Bone marrow (tissue), 2 donors: ENCODE results near the gene FKBP10.
"Not testable (repeated sequence)": the region's sequence is repeated elsewhere in the genome, so short reads cannot be mapped to it uniquely, and the experiment has no call there.

Source experiments
- DNase-seq, 2 donors: peaks; one replicate each; lab custom pipeline; 2025; lab: John Stamatoyannopoulos, UW

The FKBP10 gene

DNA sequence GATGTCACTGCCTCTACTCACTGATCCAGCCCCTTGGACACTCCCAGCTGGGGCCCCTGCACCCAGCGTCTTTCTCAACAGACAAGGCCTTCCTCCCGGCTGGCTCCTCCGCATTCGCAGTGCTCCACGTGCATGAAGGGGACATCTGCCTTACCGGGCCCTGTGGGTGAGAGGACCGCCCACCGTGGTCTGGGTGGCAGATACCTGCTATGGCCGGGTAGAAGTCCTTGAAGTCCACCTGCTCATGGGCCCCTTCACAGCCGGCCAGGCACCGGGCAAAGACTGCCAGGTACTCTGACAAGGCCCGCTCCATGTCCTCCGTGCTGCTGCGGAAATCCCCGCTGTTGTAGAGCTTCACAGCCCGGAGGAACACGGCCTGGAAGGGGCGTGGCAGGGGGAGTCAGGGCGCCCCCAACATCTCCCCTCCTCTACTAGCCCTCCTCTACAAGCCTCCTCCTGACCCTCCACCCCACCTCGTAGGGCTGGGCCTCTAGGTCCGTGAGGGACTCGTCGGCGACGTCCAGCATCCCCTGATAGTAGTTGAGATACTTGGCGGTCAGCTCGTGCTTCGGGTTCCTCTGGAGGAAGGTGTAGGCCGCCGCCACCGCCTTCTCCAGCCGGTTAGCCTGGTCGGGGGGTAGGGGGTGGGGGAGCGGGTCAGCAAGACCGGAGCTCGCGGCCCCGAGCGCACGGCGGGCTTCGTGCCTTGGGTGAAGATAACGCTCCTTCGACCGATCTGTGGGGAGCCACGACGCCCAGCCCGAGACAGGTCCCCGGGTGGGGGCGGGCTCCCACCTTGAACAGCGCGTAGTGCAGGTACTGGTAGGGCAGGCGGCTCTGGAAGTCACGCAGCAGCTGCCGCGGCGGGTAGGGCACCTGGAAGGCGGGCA is 1.9 kb upstream of the FKBP10 start:
- DNase-seq: no peak

DNA sequence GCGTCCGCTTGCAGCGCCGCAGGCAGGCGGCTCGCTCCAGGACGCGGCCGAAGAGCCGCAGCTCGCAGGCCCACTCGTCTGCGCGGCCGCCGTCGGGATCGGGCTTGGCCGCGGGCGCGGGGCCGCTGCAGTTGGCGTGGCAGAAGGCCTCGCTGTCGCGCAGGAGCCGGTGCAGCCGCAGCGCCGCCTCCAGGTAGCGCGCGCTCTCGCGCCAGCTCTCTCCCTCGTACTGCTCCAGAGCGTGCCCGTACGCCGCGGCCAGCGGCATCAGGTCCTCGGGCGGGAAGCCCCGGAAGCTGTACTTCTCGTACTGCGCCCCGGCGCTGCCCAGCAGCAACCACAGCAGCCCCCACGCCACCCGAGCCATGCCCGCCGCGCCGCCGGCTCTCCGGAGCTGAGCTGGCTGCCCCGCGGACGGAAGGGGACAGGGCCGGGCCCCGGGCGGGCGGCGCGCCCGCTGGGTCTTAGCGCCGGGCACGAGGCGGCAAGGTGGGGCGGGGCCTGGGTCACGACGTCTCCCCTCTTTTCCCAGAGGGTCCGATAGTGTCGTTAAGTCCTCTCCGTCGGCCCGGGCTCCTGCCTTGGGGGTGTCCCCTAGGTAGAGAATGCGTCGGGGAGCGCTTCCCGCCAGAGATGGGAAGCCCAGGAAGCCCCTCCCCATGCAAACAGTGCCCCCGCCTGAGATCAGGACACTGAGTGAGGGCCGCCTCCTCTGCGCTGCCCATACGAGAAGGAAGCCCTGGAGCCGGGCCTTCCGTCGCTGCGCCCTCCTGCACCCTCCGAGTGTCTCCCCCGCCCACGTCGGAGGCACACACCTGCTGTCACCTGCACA is 1.0 kb upstream of the FKBP10 start, which contains the start of gene P3H4:
P3H4 (minus strand) TSS at position 401 of the 832 bp plus-strand sequence; CDS start at position 367, 34 bp downstream.
- DNase-seq: peak; percentile 39 to 77

DNA sequence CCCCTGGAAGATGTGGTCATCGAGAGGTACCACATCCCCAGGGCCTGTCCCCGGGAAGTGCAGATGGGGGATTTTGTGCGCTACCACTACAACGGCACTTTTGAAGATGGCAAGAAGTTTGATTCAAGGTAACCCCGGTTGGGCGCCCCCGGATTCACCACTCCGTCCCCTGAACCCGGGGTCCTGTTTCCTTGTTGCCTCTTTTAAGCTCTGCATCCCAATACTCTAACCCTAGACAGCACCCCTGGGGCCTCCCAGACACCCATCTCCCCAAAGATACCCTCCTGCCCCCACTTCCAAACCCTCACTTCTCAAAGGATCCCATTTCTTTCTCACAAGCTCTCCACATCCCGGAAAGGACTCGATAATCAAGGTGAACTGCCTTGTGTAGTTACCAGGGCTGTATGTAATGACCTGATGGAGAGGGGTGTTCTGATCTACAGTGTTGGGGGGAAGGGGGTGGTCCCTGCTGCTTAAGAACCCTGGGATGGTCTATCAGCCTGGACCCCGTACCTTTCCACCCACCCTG is 412 bp downstream of the FKBP10 start:
- DNase-seq: no peak

- no peak for DNase-seq
Observed at GRCh38 chr17:41813699-41814124, 908 bp downstream of the FKBP10 start.

DNA sequence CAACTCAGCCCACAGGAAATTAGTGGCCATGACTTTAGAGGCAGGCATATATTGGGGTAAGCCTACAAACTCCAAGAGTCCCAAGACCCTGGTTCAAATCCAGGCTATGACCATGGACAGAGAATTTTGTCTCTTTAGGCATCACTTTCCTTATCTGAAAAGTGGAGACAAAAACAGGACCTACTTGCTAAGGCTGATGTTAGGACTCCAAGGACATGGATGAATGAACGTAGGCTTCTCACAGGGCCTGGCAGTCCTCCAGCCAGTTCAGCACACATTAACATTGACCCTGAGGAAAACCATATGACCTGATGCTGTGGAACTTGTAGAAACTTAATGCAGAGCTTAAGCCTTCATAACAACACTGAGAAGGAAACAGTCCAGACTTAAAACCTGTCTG is 1.4 kb downstream of the FKBP10 start:
- DNase-seq: no peak

DNA sequence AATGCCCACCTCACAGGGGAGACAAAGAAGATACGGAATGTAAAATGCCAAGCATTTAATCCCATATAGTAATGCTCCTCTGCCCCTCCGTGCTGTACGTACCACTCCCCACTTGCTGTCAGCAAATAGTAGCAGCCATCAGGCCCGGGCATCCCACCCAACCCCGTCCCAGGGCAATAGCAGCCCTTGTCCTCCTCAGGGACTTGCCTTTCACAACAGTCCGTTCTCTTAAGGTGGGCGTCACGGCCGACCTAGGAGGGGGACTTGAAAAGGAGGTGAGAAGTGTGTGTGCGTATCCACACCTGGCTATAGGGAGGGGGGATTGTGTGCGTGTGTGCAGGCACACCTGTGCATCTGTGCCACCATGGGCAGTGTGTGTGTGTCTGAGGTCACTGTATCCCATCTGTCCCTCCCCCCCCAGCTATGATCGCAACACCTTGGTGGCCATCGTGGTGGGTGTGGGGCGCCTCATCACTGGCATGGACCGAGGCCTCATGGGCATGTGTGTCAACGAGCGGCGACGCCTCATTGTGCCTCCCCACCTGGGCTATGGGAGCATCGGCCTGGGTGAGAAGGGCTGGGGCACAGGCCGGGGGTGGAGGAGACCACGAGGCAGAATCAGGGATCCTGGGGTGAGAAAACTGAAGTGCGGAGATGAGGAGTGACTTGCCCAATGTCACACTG is 4.0 kb downstream of the FKBP10 start:
- DNase-seq: no peak

DNA sequence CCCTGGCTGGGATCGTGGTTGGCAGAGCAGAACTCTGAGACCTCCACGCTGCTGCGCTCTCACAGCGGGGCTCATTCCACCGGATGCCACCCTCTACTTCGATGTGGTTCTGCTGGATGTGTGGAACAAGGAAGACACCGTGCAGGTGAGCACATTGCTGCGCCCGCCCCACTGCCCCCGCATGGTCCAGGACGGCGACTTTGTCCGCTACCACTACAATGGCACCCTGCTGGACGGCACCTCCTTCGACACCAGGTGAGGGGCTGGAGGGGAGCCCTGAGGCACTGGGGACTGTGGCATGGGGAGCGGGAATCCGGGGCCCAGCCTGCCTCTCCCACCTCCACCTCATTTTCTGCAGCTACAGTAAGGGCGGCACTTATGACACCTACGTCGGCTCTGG is 5.2 kb downstream of the FKBP10 start:
- no peak for DNase-seq

DNA sequence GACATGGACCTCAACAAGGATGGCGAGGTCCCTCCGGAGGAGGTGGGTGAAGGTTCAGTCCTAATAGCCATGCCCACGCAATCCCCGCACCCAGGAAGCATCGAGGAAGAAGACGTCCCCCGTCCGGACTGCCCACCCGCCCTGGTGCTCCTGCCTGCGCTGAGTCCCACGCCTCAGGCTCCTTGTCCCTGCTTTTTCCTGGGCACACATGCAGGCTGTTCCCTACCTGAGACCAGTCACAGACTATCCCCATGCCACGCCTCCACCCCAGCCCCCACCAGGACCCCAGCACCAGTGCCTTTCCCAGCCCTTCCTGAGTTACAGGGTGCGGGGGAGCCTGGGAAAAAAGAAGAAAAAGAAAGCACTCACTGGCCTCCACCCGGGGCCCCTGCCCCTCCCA is 9.0 kb downstream of the FKBP10 start:
- no peak for DNase-seq

- DNase-seq: no peak
Observed at GRCh38 chr17:41822216-41823140, 9.7 kb downstream of the FKBP10 start.

GRCh38 chr17:41823141-41823524 is 10.3 kb downstream of the FKBP10 start:
- no peak for DNase-seq

DNA sequence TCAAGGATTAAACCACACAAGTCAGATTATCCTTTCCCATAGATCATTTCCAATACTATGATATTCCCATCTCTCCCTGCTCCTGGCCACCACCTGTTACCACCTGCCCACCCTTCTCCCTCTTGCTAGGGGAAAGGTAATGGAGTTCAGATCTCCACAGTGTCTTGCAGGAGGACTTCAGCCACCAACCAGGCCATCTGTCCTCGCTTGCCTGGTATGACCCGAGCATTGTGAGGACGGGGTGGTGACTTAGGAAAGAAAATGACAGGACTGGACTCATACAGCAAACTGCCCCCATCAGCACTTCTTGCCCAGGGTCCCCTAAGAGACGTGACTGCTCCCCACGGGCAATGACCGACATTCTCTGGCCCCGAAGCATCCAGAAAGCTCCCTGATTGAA is 10.8 kb downstream of the FKBP10 start:
- no peak for DNase-seq

- DNase-seq: no peak
Observed at GRCh38 chr17:41824086-41824485, 11.3 kb downstream of the FKBP10 start.

DNA sequence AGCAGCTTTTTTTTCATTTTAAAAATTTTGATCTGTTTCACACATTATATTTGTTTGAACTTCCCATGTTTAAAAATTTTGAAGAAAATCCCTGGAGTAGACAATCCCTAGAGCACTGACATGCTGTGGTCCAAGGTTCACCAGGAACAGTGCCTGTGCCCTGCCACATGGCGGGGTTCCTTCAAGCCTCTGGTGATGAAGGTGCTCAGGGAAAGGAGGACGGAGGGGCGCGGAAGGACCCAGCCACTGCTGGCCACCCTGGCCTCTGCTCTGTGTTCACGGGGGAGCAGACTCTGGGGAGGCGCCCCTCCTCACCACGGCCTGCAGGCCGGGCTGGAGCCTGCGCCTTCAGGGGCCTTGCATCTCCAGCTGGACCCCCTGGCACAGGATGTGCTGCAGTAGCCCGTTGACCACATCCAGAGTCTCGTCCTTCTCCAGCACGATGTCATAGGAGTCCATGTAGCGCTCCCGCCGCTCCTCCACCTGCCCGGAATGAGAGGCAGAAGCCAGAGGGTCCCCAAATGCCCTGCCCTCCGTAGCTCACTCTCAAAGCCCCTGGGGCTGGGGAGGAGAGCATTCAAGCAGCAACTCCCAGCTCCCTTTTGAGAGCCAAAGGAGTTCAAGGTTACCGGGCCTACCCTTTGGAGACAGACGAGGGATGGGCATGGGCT is 12.5 kb downstream of the FKBP10 start:
- no peak for DNase-seq

GRCh38 chr17:41829961-41830360 is 17.2 kb downstream of the FKBP10 start:
- not testable (repeated sequence) for DNase-seq

DNA sequence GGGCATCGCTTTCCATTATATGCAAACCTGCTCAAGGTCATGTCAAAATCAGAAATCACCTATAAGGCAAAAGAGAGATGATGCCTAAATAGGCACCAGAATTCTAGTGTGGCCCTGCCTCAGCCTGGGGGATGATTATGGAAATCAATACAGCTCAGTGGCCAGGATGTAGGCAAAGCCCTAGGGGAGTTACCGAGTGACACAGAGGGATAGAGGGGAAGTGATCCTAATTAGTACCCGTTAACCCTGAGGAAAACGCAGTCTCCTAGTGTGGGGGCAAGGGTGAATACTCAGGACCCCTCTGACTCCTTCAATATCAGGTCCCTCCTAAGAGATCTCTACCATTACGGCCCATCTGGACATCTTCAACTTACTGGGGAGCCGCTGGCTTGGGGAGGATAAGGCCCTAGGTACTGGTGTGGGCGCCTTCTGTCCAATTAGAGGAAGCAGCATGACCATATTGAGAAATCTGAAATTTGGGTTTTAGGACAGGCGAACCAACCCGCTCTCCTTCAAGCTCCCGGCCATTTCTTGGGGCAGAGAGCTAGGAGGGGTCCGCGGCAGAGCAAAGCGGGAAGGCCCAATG is 22.5 kb downstream of the FKBP10 start:
- DNase-seq: no peak

GRCh38 chr17:41835800-41836549 is 23.2 kb downstream of the FKBP10 start, which contains the start of gene NT5C3B:
TSS of gene NT5C3B (minus strand) at chr17:41836232. CDS start at chr17:41836193, 39 bp downstream.
- peak in 1 of 2 donors; percentile 19 for DNase-seq

- no peak for DNase-seq
Observed at GRCh38 chr17:41836550-41837196, 23.9 kb downstream of the FKBP10 start.

- DNase-seq: no peak
Observed at GRCh38 chr17:41837761-41838538, 25.1 kb downstream of the FKBP10 start, which contains the start of gene KLHL10. TSS of gene KLHL10 (plus strand) at chr17:41837825. CDS start at chr17:41837933, 108 bp downstream.
